ENCODE results near the gene IFNL3.

The IFNL3 gene

GRCh38 chr19:39200066-39200802 is 44.6 kb downstream of the IFNL3 start:
- Histone ChIP-seq H3K36me3 (replicated peaks) (no peaks in the 10 kb centered on the region), H3K27ac (no peak overlapping the region), H3K27me3 (replicated peaks) (peaks cover 52% of the 10 kb centered on the region), H3K4me3 (ENCODE audit: low read depth, low read length) (no peak overlapping the region)
- in situ Hi-C loops (cut with HindIII; ENCODE audit: low pct_ligation_motif_present, low sequenced_read_pairs), result no loop called here
- DNase-seq, result no peak
- TF ChIP-seq, protein P1, sequence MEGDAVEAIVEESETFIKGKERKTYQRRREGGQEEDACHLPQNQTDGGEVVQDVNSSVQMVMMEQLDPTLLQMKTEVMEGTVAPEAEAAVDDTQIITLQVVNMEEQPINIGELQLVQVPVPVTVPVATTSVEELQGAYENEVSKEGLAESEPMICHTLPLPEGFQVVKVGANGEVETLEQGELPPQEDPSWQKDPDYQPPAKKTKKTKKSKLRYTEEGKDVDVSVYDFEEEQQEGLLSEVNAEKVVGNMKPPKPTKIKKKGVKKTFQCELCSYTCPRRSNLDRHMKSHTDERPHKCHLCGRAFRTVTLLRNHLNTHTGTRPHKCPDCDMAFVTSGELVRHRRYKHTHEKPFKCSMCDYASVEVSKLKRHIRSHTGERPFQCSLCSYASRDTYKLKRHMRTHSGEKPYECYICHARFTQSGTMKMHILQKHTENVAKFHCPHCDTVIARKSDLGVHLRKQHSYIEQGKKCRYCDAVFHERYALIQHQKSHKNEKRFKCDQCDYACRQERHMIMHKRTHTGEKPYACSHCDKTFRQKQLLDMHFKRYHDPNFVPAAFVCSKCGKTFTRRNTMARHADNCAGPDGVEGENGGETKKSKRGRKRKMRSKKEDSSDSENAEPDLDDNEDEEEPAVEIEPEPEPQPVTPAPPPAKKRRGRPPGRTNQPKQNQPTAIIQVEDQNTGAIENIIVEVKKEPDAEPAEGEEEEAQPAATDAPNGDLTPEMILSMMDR (IDR thresholded peaks at IDR 0.05; ENCODE audit: low read depth, low read length, missing control alignments), result no peak

GRCh38 chr19:39199025-39199424 is 45.8 kb downstream of the IFNL3 start:
- H3K4me3 ChIP-seq (ENCODE audit: low read depth, low read length), result no peak overlapping the region
- peaks cover 48% of the 10 kb centered on the region for H3K27me3 ChIP-seq (replicated peaks)
- in situ Hi-C loops (cut with HindIII; ENCODE audit: low pct_ligation_motif_present, low sequenced_read_pairs), result no loop called here
- TF ChIP-seq, protein P1 (IDR thresholded peaks at IDR 0.05; ENCODE audit: low read depth, low read length, missing control alignments), result no peak
- DNase-seq, result no peak
- H3K36me3 ChIP-seq (replicated peaks), result no peaks in the 10 kb centered on the region
- no peak overlapping the region for H3K27ac ChIP-seq

GRCh38 chr19:39197808-39198207 is 47.0 kb downstream of the IFNL3 start:
- H3K27ac ChIP-seq, result no peak overlapping the region
- H3K4me3 ChIP-seq (ENCODE audit: low read depth, low read length), result no peak overlapping the region
- in situ Hi-C loops (cut with HindIII; ENCODE audit: low pct_ligation_motif_present, low sequenced_read_pairs), result no loop called here
- no peak for DNase-seq
- no peaks in the 10 kb centered on the region for H3K36me3 ChIP-seq (replicated peaks)
- H3K27me3 ChIP-seq (replicated peaks), result peaks cover 36% of the 10 kb centered on the region
- TF ChIP-seq, protein P1 (IDR thresholded peaks at IDR 0.05; ENCODE audit: low read depth, low read length, missing control alignments), result peak; percentile 5

GRCh38 chr19:39196860-39197562 is 47.8 kb downstream of the IFNL3 start, which contains the start of gene NCCRP1:
TSS of gene NCCRP1 (plus strand) at chr19:39196964. CDS start at chr19:39196983, 19 bp downstream.
- Histone ChIP-seq H3K4me3 (ENCODE audit: low read depth, low read length) (no peak within 1 kb of the TSS), H3K36me3 (replicated peaks) (no peaks in the 10 kb centered on the region), H3K27ac (no peak within 1 kb of the TSS), H3K27me3 (replicated peaks) (peaks cover 33% of the 10 kb centered on the region)
- DNase-seq, result no peak
- in situ Hi-C loops (cut with HindIII; ENCODE audit: low pct_ligation_motif_present, low sequenced_read_pairs), result no loop called here
- TF ChIP-seq, protein P1 (IDR thresholded peaks at IDR 0.05; ENCODE audit: low read depth, low read length, missing control alignments), result no peak

DNA sequence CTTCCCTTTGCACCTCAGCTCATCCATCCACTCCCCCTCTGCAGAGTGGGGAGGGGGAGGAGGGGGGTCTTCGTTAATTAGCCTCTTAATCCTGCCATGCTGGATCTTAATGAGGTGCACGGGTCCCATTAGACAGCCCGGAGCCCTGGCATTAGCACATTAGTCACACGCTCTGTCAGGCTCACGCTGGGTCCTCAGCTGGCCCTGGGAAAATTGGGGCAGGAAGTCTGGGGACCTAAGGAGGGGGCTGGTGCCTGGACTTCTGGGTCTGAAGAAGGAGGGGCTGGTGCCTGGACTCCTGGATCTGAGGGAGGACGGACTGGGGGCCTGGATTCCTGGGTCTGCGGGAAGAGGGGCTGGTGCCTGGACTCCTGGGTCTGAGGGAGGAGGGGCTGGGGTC is 48.5 kb downstream of the IFNL3 start:
- in situ Hi-C loops (cut with HindIII; ENCODE audit: low pct_ligation_motif_present, low sequenced_read_pairs), result no loop called here
- TF ChIP-seq, protein P1 (IDR thresholded peaks at IDR 0.05; ENCODE audit: low read depth, low read length, missing control alignments), result no peak
- Histone ChIP-seq H3K36me3 (replicated peaks) (no peaks in the 10 kb centered on the region), H3K27ac (no peak overlapping the region), H3K27me3 (replicated peaks) (peaks cover 33% of the 10 kb centered on the region), H3K4me3 (ENCODE audit: low read depth, low read length) (no peak overlapping the region)
- DNase-seq, result no peak

All from brain microvascular endothelial cell (primary cell).